Measurements from ENCODE around the gene MTHFD2L. TPM values are rescaled to one million over a fixed set of nuclear protein-coding genes. Genes with fewer than 3 reads are reported as not detected.

Gene MTHFD2L
- total and polyA plus RNA-seq, 10 of the 15 experiments (the other 5 are each of a cell fraction or from before 2014, with no cell fraction given) = 4.8 to 25.4 (median 14.4) TPM

DNA sequence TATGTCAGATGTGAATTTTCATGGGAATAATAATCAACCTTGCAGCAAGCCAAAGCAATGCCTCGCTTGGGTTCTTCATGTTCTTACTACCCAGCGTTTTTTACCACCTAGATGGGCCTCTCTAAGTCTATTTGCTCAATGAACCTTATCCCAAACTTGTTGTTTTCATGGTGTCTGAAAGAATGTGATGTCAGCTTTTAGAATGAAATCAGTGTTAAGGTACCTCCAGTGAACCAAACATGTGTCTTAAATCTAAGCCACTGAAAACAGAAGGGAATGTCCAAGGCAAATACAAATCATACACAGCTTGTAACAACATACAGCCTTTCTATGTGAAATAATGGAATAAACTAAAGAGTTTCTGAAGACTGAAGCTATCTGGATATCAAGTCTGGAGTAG, 157.0 kb downstream of the MTHFD2L start:
- POLR2A ChIA-PET = no interaction called here
- FAIRE-seq = no peak
- Histone ChIP-seq H3K4me3 (no peak overlapping the region), H3K27me3 (replicated peaks in 1 of 2; ENCODE audit: control insufficient read depth in 2 of 2, insufficient read depth in 2 of 2, low read length in 1 of 2) (no peaks in the 10 kb centered on the region), H3K27ac (ENCODE audit: control insufficient read depth, insufficient read depth) (no peak overlapping the region), H3K79me2 (ENCODE audit: control insufficient read depth, insufficient read depth, low read length) (no peaks in the 10 kb centered on the region), H3K9me3 (replicated peaks; ENCODE audit: control insufficient read depth, insufficient read depth, low read length) (no peaks in the 10 kb centered on the region), H2AFZ (ENCODE audit: control insufficient read depth, low read depth, low read length) (no peak overlapping the region), H4K20me1 (ENCODE audit: control insufficient read depth, insufficient read depth) (no peaks in the 10 kb centered on the region), H3K9ac (ENCODE audit: control insufficient read depth, insufficient read depth, low read length) (no peak overlapping the region), H3K36me3 (ENCODE audit: control insufficient read depth in 2 of 2, insufficient read depth in 2 of 2, low read length in 1 of 2) (no peaks in the 10 kb centered on the region), H3K4me1 (ENCODE audit: control insufficient read depth, insufficient read depth, low read length) (peaks cover 9% of the 10 kb centered on the region), H3K4me2 (ENCODE audit: control insufficient read depth, insufficient read depth) (peak overlapping the region; percentile 35)
- BruUV-seq (replicated peaks) = no TSS peak
- CTCF ChIA-PET = interaction anchor here (0.5 to 7.1 kb wide), 3 partner anchors 84 to 126 kb away, joined by 3 to 55 read pairs (median 20); no protein-coding TSS in a partner anchor
- intact Hi-C loops (cut with micrococcal nuclease; ENCODE audit: unreplicated experiment) (no loop called here), in situ Hi-C loops (cut with MboI) (loop anchor here (5.0 kb wide), 1 partner anchor 123 kb away; no protein-coding TSS in a partner anchor)
- TF ChIP-seq NFIC (IDR thresholded peaks at IDR 0.05; ENCODE audit: low read depth, low read length) (peak; percentile 20; the same call in 1 of the 2 replicates), BRCA1 (IDR thresholded peaks at IDR 0.05; ENCODE audit: low read depth, low read length) (no peak), RUNX3 (IDR thresholded peaks at IDR 0.05; ENCODE audit: low read length) (peak; percentile 22; the same call in 1 of the 2 replicates), TBL1XR1 (IDR thresholded peaks at IDR 0.05; ENCODE audit: low read depth, low read length) (no peak), PAX8 (IDR thresholded peaks at IDR 0.05) (no peak), ZZZ3 (IDR thresholded peaks at IDR 0.05; ENCODE audit: control insufficient read depth, insufficient read length, low read depth) (no peak)
- TF ChIP-seq, protein P1, sequence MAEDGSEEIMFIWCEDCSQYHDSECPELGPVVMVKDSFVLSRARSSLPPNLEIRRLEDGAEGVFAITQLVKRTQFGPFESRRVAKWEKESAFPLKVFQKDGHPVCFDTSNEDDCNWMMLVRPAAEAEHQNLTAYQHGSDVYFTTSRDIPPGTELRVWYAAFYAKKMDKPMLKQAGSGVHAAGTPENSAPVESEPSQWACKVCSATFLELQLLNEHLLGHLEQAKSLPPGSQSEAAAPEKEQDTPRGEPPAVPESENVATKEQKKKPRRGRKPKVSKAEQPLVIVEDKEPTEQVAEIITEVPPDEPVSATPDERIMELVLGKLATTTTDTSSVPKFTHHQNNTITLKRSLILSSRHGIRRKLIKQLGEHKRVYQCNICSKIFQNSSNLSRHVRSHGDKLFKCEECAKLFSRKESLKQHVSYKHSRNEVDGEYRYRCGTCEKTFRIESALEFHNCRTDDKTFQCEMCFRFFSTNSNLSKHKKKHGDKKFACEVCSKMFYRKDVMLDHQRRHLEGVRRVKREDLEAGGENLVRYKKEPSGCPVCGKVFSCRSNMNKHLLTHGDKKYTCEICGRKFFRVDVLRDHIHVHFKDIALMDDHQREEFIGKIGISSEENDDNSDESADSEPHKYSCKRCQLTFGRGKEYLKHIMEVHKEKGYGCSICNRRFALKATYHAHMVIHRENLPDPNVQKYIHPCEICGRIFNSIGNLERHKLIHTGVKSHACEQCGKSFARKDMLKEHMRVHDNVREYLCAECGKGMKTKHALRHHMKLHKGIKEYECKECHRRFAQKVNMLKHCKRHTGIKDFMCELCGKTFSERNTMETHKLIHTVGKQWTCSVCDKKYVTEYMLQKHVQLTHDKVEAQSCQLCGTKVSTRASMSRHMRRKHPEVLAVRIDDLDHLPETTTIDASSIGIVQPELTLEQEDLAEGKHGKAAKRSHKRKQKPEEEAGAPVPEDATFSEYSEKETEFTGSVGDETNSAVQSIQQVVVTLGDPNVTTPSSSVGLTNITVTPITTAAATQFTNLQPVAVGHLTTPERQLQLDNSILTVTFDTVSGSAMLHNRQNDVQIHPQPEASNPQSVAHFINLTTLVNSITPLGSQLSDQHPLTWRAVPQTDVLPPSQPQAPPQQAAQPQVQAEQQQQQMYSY (CRISPR knock-in tag; IDR thresholded peaks at IDR 0.05) = no peak
- RAD21 ChIA-PET (ENCODE audit: unreplicated experiment) = interaction anchor here (2.0 kb wide), 1 partner anchor 126 kb away, joined by 6 read pairs; no protein-coding TSS in a partner anchor
- WGBS (ENCODE audit: insufficient coverage, insufficient replicate concordance, low lambda C conversion rate, missing lambda C conversion rate) = 32% methylated on average over 2 of the region's 2 CpGs
- no peak for DNase-seq (ENCODE audit: low read depth, low spot score)
- peak; percentile 54 for ATAC-seq
- SMC1A ChIA-PET (ENCODE audit: uncharacterized antibody, unreplicated experiment) = interaction anchor here (1.1 to 1.2 kb wide), 2 partner anchors 87 to 126 kb away, joined by 4 to 5 read pairs; no protein-coding TSS in a partner anchor
